ENCODE measurements around the gene IRF2BPL.

DNA sequence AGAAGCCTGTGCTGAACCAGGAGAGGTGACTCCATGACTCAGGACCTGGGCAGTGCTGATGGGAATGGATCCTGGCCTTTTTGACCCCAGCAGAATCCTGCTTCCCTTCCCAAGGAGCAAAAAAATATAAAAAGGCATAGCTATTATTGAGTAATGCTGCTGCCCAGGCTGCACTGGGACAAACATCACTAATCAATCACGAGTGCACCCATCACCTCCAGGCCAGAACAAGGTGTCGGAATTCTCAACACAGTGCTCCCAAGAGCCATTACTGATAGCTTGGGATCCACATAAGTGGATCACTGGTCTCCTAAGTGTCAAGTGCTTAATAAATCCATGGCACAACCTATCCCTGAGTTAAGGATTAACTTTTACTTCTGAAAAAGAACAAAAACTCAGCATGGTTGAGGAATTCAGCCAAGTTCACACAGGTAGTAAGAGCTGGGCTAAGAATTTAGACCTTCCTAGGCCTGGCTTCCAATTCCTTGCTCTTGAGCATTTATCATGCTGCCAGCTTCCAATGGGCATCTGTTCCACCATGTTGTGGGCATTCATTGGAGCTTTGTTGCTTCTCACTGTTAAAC lies 31.9 kb downstream of the IRF2BPL start:
- TF ChIP-seq, protein P1, sequence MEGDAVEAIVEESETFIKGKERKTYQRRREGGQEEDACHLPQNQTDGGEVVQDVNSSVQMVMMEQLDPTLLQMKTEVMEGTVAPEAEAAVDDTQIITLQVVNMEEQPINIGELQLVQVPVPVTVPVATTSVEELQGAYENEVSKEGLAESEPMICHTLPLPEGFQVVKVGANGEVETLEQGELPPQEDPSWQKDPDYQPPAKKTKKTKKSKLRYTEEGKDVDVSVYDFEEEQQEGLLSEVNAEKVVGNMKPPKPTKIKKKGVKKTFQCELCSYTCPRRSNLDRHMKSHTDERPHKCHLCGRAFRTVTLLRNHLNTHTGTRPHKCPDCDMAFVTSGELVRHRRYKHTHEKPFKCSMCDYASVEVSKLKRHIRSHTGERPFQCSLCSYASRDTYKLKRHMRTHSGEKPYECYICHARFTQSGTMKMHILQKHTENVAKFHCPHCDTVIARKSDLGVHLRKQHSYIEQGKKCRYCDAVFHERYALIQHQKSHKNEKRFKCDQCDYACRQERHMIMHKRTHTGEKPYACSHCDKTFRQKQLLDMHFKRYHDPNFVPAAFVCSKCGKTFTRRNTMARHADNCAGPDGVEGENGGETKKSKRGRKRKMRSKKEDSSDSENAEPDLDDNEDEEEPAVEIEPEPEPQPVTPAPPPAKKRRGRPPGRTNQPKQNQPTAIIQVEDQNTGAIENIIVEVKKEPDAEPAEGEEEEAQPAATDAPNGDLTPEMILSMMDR (IDR thresholded peaks at IDR 0.05): no peak
- TF ChIP-seq POLR2AphosphoS5 (IDR thresholded peaks at IDR 0.05) (no peak), POLR2A (IDR thresholded peaks at IDR 0.05) (no peak), EP300 (IDR thresholded peaks at IDR 0.05; ENCODE audit: low read depth) (no peak)

Data from transverse colon (tissue), 4 donors.